Renal cortex interstitium (tissue), 11 donors: ENCODE measurements around the gene BUD31. TPM values are rescaled to one million over a fixed set of nuclear protein-coding genes. Genes with fewer than 3 reads are reported as not detected.

Source experiments
- DNase-seq, 11 donors: peaks; one replicate each; pipeline ENCODE4 v3.0.0-alpha.2; 2013; ENCODE audit warnings: low read depth in 9 of 11, low spot score in 4 of 11; ENCODE audit errors: extremely low read depth in 1 of 11
- polyA plus RNA-seq, 3 donors: library from polyadenylated mRNA; unstranded; fragments of 120-200 nt; gene quantifications; one replicate each; pipeline ENCODE4 v1.2.1, GENCODE V29; 2013; ENCODE audit not compliant: insufficient read length in 3 of 3

BUD31 gene
- polyA plus RNA-seq, 3 donors = 105 to 111 (median 106) TPM

DNA sequence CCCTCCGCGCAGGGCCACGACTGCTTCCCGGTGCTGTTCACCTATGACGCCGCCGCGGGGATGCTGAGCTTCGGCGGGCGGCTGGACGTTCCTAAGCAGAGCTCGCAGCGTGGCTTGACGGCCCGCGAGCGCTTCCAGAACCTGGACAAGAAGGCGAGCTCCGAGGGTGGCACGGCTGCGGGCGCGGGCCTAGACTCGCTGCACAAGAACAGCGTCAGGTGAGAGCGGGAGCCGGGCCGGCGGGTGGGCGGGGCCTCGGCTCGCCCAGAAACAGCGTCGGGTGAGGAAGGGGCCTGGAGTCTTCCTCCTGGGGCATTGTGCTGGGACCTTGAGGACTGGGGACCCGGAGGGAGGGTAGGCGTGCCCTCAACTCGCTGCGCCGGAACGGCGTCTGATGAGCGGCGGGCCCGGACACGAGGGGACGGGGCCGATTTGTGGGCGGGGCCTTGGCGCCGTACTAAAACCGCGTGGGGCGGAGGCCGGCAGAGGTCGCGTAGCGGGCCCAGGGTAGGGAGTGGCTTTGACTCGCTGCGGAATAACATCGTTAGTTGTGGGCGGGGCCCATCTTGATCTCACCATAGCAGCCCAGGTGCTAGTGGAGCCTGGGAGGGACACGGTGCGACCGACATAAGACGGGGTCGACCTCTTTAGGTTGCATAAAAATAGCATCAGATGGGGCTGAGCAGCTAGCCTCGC lies 16.0 kb upstream of the BUD31 start:
- peak in 1 of 11 donors; percentile 63 for DNase-seq

DNA sequence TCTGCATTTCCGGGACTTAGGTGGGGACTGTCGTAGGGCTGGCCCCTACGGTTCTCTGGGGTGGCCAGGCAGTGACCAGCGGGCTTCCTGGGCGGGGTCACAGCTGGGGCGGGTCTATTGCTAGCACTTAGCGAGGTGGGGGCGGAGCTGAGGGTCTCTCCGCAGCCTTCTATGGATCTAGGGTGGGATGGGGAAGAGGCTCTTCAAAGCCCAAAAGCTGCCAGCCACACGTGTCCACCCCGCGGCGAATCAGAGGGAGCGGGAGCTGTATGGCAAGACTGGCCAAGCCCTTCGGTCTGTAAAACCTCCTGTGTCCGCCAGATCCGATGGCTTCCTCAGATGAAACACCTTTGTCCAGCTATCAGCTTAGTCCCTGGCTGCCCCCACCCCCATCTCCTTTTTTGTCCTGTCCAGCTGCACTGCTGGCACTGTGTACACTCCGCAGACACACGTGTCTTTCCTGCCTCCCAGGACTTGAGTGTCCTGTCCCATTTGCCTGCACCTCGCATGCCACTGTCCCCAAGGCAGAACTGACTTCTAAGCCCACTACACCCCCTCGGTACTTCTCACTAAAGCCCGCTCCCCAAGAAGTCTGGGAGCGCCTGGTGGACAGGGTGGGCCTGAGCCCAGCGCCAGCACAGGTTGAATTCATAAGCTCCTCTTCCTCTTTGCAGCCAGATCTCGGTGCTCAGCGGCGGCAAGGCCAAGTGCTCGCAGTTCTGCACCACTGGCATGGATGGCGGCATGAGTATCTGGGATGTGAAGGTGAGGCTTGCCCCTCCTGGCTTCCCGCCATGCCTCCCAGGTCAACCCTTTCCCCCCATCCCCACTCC lies 15.2 kb upstream of the BUD31 start:
- DNase-seq = no peak

DNA sequence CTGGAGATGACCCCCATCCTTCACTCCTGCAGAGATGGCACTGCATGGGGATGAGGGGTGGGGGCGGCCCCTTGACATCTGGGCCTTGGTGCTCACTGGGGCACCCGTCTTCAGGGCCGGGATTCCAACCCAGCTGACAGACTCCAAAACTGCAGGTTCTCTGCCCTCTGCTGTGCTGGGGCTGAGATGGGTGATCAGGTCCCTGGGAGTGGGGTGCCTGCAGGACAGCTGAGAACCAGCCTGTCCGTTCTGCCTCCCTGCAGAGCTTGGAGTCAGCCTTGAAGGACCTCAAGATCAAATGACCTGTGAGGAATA lies 14.6 kb upstream of the BUD31 start:
- DNase-seq = no peak

DNA sequence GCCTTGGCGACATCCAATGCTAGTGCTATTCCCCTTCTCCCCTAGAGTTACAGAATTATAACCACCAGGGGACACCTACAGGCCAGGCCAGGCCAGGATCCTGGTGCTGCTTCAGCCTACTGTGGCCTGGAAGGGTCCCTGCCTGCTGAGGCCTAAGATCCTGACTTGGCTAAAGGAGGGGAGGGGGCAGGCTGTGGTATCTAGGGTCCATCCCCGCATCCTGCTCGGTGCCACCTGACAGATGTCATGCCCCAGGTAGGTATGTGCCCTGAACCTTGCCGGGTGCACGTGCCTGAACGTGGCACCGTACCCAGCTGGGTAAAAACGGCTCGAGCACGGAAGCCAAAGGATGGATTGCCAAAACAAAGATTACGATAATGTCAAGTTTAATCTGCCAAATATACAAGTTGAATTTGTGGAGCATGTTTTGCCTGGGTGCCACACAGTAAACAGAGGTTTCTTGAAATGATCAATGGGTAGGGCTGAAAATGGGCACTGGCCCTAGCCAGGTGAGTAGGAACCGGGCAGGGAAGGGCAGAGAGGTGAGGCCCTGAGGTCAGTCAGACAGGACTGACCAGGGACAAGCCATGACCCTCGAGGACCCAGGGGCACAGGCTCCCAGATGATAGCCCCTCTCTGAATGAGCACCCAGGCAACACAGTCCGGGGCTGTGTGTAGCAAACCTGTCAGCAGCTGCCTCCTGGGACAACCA lies 13.0 kb upstream of the BUD31 start:
- DNase-seq = no peak

DNA sequence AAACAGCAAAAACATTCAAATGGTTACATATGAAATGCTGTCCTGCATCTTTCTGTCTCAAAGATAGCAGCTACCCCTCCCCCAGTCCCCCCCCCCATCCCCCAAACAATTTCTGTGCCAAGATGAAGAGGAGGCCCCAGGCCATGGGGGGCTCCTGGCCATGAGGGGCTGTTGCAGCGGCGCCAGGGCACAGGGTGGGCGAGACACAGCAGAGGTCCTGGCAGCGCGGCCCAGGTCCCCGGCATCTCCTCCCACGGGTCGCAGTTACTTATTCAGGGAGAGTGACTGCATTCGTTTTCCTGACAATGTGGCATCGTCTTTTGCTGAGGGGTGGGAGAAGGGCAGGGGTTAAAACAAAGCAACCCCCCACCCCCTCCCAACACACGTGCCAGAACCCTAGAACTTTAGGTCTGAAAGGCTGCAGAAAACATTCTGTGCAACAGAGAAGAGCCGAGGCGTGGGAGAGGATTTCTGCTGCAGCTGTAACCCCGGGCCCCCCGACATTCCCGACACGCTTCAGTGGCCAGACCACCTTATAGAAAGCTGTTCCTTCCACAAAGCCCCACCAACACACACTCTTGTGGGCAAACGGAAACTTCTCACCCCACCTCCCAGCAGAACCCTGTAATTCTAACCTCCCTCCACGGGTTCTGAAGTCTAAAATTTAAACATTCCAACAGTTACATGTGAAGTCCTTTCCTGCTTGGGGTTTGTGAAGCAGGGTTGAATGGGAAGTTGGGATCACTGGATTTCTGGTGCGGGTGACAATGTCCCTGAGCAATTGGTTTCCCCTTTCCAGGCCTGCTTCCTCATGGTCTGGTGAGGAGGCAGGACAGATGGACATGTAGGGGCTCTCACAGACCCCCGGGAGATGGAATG lies 12.1 kb upstream of the BUD31 start:
- no peak for DNase-seq

- no peak for DNase-seq
Measured at GRCh38 chr7:99397297-99397983, 11.3 kb upstream of the BUD31 start.

DNA sequence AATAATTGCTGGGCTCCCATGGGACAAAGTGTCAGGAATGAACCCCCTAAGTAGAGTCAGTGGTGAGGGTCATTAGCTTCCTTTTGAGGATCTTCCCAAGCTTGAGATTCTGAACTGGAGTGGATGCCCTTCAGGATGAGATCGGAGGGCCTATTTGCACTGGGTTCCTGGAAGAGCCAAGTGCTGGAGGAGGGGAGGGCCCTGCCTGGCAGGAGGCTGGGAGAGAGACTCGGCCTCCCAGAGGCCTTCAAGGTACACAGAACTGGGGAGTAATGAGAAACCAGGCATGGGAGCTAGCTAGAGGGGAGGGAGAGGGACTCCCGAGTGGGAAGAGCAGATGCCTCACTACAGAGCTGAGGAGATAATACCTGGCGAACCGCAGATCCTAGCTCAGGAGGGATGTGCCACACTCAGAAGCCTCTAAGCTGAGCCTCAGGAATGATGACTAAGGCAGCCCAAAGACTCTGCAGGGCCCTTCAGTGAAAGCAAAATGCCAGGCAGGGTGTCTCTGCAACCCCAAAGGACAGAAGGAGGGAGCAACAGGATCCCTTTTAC lies 9.8 kb upstream of the BUD31 start:
- DNase-seq = no peak

DNA sequence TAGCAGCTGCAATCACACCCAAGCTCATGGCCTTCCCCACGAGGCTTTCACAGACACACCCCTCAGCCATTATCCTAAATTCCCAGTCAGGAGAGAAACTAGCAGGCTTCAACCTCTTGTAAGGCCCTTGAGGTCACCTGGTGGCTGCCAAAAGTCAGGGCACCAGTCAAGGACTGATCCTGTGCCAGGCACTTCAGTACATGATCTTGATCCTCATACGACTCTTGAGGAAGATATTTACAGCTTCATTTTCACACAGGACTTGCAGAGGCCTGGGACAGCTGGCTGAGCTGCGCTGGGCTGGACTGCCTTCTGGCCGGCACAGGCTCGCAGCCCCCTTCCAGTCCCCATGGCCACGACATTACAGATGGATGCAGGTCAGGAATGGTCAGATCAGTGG lies 9.2 kb upstream of the BUD31 start:
- DNase-seq = no peak

- DNase-seq = no peak
Measured at GRCh38 chr7:99402854-99403253, 5.9 kb upstream of the BUD31 start.

- no peak for DNase-seq
Measured at GRCh38 chr7:99403764-99404163, 5.0 kb upstream of the BUD31 start.

GRCh38 chr7:99404235-99404976 lies 4.4 kb upstream of the BUD31 start:
- DNase-seq = no peak

- DNase-seq = no peak
Measured at GRCh38 chr7:99404977-99405320, 3.8 kb upstream of the BUD31 start.

DNA sequence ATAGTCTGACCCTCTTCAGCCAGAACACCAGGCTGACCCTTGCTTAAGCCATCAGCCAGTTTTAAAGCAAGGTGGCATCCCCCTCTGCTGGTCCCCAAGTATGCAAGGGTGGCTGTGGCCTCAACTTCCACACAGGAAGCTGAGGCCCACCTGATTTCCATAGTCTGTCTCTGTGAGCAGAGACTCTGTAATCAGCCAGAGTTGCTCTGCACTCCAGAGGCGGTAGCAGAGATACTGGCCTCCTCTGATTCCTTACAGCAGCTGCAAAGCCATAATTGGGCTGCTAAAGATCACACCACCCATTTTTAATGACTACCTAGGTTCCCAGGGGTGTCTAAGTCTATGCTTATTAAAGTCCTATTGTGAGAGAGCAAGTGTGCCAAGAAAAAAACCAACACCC lies 2.2 kb upstream of the BUD31 start:
- no peak for DNase-seq

GRCh38 chr7:99407872-99408378 lies 844 bp upstream of the BUD31 start:
- no peak for DNase-seq

DNA sequence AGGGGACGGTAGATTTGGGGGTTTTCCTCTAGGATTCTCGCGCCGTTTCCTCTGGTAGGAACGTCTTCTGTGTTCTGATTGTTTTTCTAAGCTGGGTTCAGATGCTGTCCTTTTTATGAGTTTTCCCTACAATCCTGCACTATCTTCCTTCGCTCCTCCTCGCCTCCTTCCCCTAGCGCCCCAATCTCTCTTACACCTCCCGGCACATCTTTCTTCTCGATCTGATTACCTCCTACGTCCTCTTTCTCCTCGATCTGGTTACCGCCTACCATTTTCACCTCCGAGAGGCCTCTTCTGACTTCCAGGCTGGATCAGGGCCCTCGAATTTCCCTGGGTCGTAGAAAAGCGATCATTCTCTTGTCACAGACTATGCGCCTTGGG lies 413 bp downstream of the BUD31 start:
- no peak for DNase-seq

GRCh38 chr7:99409806-99410205 lies 1.0 kb downstream of the BUD31 start:
- no peak for DNase-seq

GRCh38 chr7:99410635-99411034 lies 1.9 kb downstream of the BUD31 start:
- DNase-seq = no peak
